Neural cell (in vitro differentiated cells): Measurements from ENCODE around the gene DENND5A. TPM values are rescaled to one million over a fixed set of nuclear protein-coding genes. Genes with fewer than 3 reads are reported as not detected.

Experiments
- H2AFZ ChIP-seq: fragments of 200-600, 300-800 bp; sonication (generic), shearing (Covaris generic); 2 replicates; pipeline ENCODE4 v1.6.0; 2014; ENCODE audit warnings: low read depth, mild to moderate bottlenecking, antibody characterized with exemption, low read length, moderate library complexity
- H3F3A ChIP-seq: fragments of 200-600 bp; shearing (Covaris generic); 2 replicates; pipeline ENCODE4 v1.6.1; 2016; ENCODE audit warnings: mild to moderate bottlenecking, moderate library complexity, mixed read lengths, antibody characterized with exemption, low read length; ENCODE audit not compliant: insufficient read depth, poor library complexity, severe bottlenecking
- H3K27ac ChIP-seq: fragments of 200-600, 300-800 bp; sonication (generic), shearing (Covaris generic); 2 replicates; pipeline ENCODE4 v1.5.1; 2014; ENCODE audit warnings: mild to moderate bottlenecking, low read length, moderate library complexity
- H3K27me3 ChIP-seq: fragments of 300-800, 200-600 bp; sonication (generic), shearing (Covaris generic); 2 replicates; pipeline ENCODE4 v1.6.0; 2014; ENCODE audit warnings: mild to moderate bottlenecking, low read depth, low read length, moderate library complexity; ENCODE audit not compliant: insufficient read depth
- H3K36me3 ChIP-seq: fragments of 300-800, 200-600 bp; sonication (generic), shearing (Covaris generic); 2 replicates; pipeline ENCODE4 v1.5.1; 2014; ENCODE audit warnings: mild to moderate bottlenecking, antibody characterized with exemption, low read length, moderate library complexity; ENCODE audit not compliant: insufficient read depth
- H3K4me2 ChIP-seq: fragments of 300-800, 200-600 bp; sonication (generic), shearing (Covaris generic); 2 replicates; pipeline ENCODE4 v1.6.0; 2014; ENCODE audit warnings: mild to moderate bottlenecking, low read length
- H3K4me3 ChIP-seq: fragments of 300-800, 200-600 bp; sonication (generic), shearing (Covaris generic); 2 replicates; pipeline ENCODE4 v1.5.1; 2014; ENCODE audit warnings: mild to moderate bottlenecking, low read length, moderate library complexity
- H3K79me2 ChIP-seq: fragments of 200-600 bp; shearing (Covaris generic); replicated peaks from 2 replicates; pipeline ENCODE4 v1.6.0; 2014; ENCODE audit warnings: mild to moderate bottlenecking, low read length, moderate library complexity; ENCODE audit not compliant: insufficient read depth
- H3K9ac ChIP-seq: fragments of 300-800, 200-600 bp; sonication (generic), shearing (Covaris generic); 2 replicates; pipeline ENCODE4 v1.6.1; 2016; ENCODE audit warnings: mild to moderate bottlenecking, low read length, mixed read lengths
- H3K9me2 ChIP-seq: fragments of 200-600 bp; shearing (Covaris generic); 2 replicates; pipeline ENCODE4 v1.6.1; 2016; ENCODE audit warnings: mild to moderate bottlenecking, low read length, mixed read lengths; ENCODE audit not compliant: insufficient read depth
- H3K9me3 ChIP-seq: fragments of 200-600, 300-800 bp; sonication (generic), shearing (Covaris generic); 2 replicates; pipeline ENCODE4 v1.6.1; 2016; ENCODE audit warnings: mild to moderate bottlenecking, mixed run types, low read length, moderate library complexity, mixed read lengths
- H4K20me1 ChIP-seq: fragments of 200-600 bp; shearing (Covaris generic); 2 replicates; pipeline ENCODE4 v1.6.1; 2016; ENCODE audit warnings: mild to moderate bottlenecking, mixed run types; ENCODE audit not compliant: insufficient read depth
- CTCF ChIP-seq: fragments of 450-650 bp; IDR thresholded peaks from 2 replicates; pipeline ENCODE4 v1.5.1; 2014; ENCODE audit warnings: antibody characterized with exemption, mild to moderate bottlenecking, moderate library complexity; ENCODE audit not compliant: poor library complexity, severe bottlenecking
- EP300 ChIP-seq: fragments of 450-650 bp; conservative IDR thresholded peaks from 2 replicates; pipeline ENCODE4 v1.6.1; 2014; ENCODE audit warnings: antibody characterized with exemption, mild to moderate bottlenecking, moderate library complexity; ENCODE audit not compliant: poor library complexity, severe bottlenecking
- EZH2 ChIP-seq: fragments of 200-600, 300-800 bp; shearing (Covaris generic), sonication (generic); IDR thresholded peaks from 2 replicates; pipeline ENCODE4 v1.6.1; 2014; ENCODE audit warnings: antibody characterized with exemption, low read length, borderline replicate concordance, mild to moderate bottlenecking; ENCODE audit not compliant: insufficient read depth, poor library complexity, severe bottlenecking
- MXI1 ChIP-seq: fragments of 450-650 bp; conservative IDR thresholded peaks from 2 replicates; pipeline ENCODE4 v1.6.1; 2014; ENCODE audit warnings: antibody characterized with exemption, mild to moderate bottlenecking; ENCODE audit not compliant: poor library complexity, severe bottlenecking
- POLR2AphosphoS5 ChIP-seq: IDR thresholded peaks from 2 replicates; pipeline ENCODE4 v1.6.1; 2012
- RAD21 ChIP-seq: fragments of 450-650 bp; conservative IDR thresholded peaks from 2 replicates; pipeline ENCODE4 v1.6.1; 2014; ENCODE audit warnings: antibody characterized with exemption, mild to moderate bottlenecking, moderate library complexity
- REST ChIP-seq: IDR thresholded peaks from 2 replicates; pipeline ENCODE4 v1.6.1; 2012; ENCODE audit warnings: borderline replicate concordance
- SMC3 ChIP-seq: fragments of 450-650 bp; conservative IDR thresholded peaks from 2 replicates; pipeline ENCODE4 v1.6.1; 2014; ENCODE audit warnings: antibody characterized with exemption, mild to moderate bottlenecking, moderate library complexity; ENCODE audit not compliant: poor library complexity
- TAF1 ChIP-seq: IDR thresholded peaks from 2 replicates; pipeline ENCODE4 v1.6.1; 2012; ENCODE audit warnings: low read depth
- polyA plus RNA-seq: library from polyadenylated mRNA; depleted of rRNA; stranded (reverse); fragments of >200 nt; gene quantifications from 2 replicates; pipeline ENCODE4 v1.2.3, GENCODE V29; 2014

Gene DENND5A
- polyA plus RNA-seq, 1 donor from 2014 or later, result 75.6 TPM

DNA sequence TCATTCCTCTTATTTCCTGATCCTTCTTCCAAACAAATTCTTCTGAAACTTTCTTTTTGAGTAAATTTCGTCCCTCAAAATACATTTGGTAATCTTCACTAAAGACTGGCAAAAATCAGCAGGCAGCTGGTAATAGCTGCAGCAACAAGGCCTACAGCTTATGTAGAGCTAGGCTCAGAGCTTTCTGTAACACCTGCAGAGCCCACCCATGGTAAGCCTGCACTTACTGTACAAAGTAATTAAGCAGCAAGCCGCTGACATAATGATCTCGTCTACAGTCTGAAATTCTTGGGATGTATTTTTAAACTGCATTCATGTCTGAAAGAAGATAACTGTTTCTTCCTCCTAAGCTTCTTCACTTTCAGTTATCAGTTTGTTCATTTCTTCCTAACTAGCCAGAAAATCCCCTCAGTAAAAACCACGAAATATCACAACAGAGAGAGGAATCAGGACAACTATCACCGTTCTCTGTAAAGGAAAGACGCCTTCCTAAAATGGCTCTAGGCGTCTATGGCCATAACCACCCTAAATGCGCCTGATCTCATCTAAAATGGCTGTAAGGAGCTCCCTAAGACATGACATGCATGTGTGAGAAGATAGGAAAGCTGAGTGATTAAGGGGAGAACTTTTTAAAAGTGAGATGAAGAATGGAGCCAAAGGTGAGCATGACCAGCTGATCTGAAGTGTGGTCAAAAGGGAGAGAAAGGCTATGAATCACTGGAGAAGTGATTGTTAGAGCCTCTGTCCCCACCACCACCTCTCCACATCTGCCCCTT, 56.2 kb downstream of the DENND5A start:
- Histone ChIP-seq H3K4me2 (no peak overlapping the region), H3K9ac (no peak overlapping the region), H3K36me3 (no peaks in the 10 kb centered on the region), H3K27me3 (no peaks in the 10 kb centered on the region), H4K20me1 (peaks cover 3% of the 10 kb centered on the region), H3K79me2 (peaks cover 18% of the 10 kb centered on the region), H3F3A (no peaks in the 10 kb centered on the region), H2AFZ (no peak overlapping the region), H3K4me3 (no peak overlapping the region), H3K9me3 (no peaks in the 10 kb centered on the region), H3K9me2 (no peaks in the 10 kb centered on the region), H3K27ac (no peak overlapping the region)
- TF ChIP-seq POLR2AphosphoS5 (no peak), CTCF (no peak)

- no peaks in the 10 kb centered on the region for H3K9me3 ChIP-seq
- no peaks in the 10 kb centered on the region for H3F3A ChIP-seq
- no peaks in the 10 kb centered on the region for H3K36me3 ChIP-seq
- H3K9ac ChIP-seq, result no peak overlapping the region
- H4K20me1 ChIP-seq, result peaks cover 3% of the 10 kb centered on the region
- H3K27me3 ChIP-seq, result no peaks in the 10 kb centered on the region
- no peak overlapping the region for H3K27ac ChIP-seq
- H3K4me2 ChIP-seq, result no peak overlapping the region
- TF ChIP-seq POLR2AphosphoS5 (no peak), EZH2 (no peak), SMC3 (no peak), MXI1 (no peak), RAD21 (no peak), EP300 (no peak), TAF1 (no peak), CTCF (no peak), REST (no peak)
- H2AFZ ChIP-seq, result no peak overlapping the region
- no peak overlapping the region for H3K4me3 ChIP-seq
- H3K9me2 ChIP-seq, result no peaks in the 10 kb centered on the region
- peaks cover 18% of the 10 kb centered on the region for H3K79me2 ChIP-seq
Measured at GRCh38 chr11:9207229-9207628, 57.9 kb downstream of the DENND5A start.
